ENCODE data around the gene TSPAN1.

The TSPAN1 gene

GRCh38 chr1:46166521-46167462 is 8.1 kb upstream of the TSPAN1 start:
- DNase-seq, result no peak

DNA sequence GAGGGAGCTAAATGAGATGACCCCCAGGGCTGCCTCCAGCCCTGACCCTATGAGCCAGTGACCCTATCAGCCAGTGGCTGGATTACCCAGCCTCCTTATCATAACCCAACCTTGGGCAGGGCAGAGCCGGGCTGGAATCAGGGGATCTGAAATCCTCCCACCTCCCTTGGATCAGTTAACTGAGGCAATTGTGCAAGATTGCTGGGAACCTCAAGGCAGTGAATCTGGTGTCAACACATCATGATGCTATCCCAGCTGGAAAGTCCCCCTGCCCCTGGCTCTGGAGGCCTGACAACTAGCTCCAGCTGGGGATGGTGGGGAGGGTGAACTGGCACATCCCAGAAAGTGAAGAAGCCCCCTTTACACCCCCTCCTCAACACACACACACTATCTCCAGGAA is 6.4 kb upstream of the TSPAN1 start:
- no peak for DNase-seq

DNA sequence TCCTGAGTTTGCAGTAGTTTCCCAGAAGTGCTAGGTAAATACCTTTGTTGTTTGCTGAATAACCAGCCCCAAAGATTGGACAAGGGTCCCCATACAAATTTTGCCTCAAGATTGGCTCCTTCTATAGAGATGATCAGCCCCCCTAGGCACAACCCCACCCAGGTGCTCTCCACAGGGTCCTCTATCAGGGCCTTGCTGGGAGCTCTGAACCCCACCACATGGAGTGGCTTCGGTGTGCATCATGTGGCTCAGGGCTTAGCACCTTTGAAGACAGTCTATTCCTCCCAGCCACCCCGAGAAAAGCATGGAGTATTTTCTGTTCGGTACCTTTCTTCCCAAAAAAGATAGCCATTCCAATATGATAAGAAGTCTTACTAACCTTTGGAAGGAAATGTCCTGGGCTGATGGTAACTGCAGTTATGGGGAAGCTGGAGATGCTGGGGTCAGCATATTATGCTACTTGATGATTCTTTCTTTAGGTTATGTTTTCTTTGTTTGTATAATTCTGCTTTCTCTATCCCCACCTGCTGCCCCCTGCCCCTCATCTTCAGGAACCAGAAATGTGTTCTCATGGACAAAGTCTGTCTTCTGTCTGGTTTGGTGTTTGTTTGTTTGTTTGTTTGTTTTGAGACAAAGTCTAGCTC is 5.0 kb upstream of the TSPAN1 start:
- DNase-seq, result no peak

DNA sequence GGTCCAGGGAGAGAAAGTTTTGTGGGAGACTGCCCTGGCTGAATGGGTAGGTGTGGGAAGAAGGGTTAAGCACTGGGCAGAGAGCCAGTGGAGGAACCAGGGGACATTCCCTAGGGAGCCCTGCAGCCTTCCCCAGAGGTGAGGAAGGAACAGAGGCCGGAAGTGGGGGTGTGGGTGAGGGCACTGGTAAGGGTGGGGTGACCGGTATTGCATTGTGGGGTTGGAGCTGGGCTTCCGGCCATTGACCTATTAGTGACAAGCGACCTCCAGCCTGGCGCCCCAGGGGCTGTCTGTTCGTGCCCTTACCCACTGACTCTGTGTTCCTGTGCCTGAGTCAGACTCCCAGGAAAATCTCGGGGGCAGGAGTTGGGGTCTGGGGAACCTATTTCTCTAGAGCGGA is 3.5 kb upstream of the TSPAN1 start:
- DNase-seq, result peak; percentile 51

DNA sequence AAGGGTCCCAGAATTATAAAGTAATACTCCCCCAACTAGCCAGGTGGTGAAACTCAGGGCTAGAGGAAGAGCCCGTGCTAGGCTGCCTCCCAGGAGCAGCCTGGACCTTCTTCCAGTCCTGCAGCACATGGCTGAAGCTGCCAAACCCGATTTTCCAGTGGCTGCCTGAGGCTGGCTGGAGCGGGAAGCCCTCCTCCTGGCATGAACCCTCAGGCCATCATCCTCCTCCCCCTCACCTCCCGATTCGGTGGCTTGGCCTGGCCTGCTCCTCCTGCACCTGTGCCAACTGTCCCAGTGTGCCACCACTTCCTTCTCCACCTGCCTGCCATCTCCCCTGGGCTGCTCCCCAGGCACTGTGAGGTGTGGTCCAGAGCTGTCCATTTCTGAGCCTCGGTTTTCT is 3.0 kb upstream of the TSPAN1 start:
- peak; percentile 80 for DNase-seq

DNA sequence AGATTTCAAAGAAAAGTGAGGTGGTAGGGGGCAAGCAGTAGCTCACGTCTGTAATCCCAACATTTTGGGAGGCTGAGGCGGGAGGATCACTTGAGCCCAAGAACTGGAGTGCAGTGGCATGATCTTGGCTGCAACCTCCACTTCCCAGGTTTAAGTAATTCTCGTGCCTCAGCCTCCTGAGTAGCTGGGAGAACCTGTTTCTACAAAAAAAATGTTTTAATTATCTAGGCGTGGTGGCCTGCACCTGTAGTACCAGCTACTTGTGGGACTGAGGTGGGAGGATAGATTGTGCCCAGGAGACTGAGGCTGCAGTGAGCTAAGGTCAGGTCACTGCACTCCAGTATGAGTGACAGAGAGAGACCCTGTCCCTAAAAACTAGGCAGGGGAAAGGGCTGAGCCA is 2.6 kb upstream of the TSPAN1 start:
- peak; percentile 28 for DNase-seq

- DNase-seq, result peak; percentile 59
These were observed 1.5 kb upstream of the TSPAN1 start for GRCh38 chr1:46173361-46173856.

- no peak for DNase-seq
These were observed 356 bp downstream of the TSPAN1 start for GRCh38 chr1:46175243-46175642.

DNA sequence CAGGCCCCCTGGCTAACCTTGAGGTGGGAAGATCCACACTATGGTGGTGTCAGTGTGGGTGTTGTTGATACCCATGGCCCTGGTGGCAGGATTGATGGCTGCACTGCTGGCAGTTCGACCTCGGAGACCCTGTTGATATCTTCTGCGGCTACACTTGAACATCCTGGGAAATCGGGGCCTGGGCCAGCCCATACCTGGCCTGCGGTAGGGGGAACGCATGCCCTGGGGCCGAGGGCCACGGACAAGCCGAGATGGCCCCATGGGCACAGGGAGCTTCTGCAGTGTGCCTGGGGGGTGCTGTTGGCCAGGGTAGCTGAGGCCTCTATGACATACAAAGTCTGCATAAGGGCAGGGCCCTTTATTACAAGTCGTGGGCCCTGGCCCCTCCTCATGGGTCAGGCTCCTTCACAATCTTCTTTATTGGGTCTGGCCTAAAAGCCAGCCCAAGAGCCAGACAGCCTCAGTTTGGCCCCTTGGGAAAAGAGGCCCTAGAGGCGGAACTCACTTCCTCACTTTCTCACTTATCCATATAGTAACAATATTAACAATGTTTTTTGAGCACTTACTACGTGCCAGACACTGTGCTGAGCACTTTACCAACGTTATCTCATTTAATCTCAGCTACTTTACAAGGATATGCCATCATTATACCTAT is 1.5 kb downstream of the TSPAN1 start, which contains the start of gene P3R3URF:
P3R3URF (minus strand) TSS at position 278 of the 655 bp plus-strand sequence; CDS start at position 261, 17 bp downstream.
- DNase-seq, result no peak

- DNase-seq, result peak; percentile 90
These were observed 4.5 kb downstream of the TSPAN1 start for GRCh38 chr1:46179138-46180081.

- peak; percentile 92 for DNase-seq
These were observed 5.3 kb downstream of the TSPAN1 start for GRCh38 chr1:46180082-46180616.

DNA sequence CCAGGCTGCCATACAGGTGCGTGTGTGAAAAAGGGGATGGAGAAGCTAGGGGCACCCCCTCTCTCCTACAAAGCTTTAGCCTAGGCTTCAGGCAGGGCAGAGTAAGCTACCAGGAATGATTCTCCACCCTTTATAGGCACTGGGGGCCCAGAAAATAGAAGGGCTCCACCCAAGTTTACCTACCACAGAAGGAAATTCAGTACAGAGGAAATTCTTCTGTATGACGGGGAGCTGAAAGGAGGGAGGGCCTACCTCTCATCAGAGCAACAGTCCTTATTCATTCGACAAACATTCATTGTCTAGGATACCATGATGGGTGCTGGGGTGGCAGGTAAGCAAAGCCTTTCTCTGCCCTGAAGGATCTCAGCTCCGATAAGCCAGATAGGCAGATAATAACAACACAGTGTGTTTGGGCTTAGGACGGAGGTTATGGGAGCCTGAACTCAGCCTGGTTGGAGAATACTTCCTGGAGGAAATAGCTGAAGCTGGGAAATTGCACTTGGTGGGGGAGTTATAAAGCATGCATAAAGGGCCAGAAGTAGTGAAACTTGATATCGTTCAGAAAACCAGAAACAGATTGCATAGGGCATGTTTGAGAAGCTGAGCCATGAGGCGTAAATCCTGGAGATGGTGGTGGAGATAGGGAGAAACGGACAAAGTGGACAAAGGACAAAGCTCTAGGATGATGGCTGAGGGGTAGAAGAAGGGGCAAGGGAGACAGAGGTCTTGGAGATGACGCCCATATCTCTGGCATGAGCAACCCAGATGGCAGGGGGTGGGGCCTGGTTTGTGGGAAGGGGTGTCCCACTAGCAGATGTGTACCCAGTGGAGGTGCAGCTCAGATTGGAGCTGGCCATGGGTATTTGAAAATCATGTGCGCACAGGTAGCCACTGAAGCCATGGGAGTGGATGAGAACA is 6.7 kb downstream of the TSPAN1 start:
- DNase-seq, result peak; percentile 39

DNA sequence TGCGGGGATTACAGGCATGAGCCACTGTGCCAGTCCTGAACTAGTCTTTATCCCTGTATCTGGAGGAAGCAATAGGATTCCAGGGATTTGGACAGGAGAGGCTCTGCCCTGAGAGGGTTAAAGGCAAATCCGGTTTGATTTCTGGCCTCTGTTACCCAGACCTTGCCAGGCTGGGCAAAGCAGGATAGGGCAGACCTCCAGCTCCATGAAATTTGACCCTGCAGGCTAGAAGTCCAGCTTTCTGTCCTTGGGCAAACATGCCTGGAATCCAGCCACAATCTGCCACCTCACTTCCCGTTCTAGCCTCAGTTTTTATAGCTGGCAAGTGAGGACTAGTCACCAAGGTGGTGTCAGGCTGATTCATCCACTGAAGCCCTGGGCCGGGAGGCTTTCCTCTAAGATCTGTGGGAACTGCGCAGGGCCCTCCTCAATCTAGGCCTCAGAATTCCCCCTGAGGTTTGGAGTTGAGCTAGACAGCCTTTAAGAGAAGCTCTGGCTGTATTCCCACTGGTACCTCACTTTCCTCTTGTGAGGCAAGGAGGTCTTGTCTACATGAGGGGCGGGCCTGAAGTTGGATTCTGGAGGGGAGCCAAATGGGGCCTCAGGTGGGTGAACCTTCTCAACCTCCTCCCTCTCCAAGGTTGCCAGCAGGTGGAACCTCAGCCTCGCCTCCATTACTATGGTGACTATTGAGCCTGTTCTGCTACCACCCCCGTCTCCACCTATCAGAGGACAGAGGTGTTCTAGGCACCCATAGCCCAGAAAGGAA is 8.4 kb downstream of the TSPAN1 start:
- DNase-seq, result peak; percentile 97

- DNase-seq, result no peak
These were observed 9.2 kb downstream of the TSPAN1 start for GRCh38 chr1:46183926-46184557.

DNA sequence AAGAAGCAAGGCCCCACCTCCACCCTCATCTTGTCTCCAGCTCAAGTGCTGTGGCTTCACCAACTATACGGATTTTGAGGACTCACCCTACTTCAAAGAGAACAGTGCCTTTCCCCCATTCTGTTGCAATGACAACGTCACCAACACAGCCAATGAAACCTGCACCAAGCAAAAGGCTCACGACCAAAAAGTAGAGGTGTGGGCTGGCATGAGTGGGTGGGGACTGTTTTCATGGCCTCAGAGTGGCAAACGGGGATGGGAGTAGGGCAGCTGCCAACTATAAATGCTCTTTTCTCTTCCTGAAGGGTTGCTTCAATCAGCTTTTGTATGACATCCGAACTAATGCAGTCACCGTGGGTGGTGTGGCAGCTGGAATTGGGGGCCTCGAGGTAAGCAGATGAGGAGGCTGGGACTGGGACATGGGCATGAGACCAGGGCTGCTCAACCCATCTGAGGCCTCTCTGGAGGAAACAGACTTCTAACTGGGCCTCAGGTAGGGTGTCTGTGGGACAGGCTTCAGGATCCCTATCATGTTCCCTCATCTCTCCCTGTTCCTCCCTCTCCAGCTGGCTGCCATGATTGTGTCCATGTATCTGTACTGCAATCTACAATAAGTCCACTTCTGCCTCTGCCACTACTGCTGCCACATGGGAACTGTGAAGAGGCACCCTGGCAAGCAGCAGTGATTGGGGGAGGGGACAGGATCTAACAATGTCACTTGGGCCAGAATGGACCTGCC is 10.2 kb downstream of the TSPAN1 start:
- DNase-seq, result no peak

- DNase-seq, result no peak
These were observed 11.2 kb downstream of the TSPAN1 start for GRCh38 chr1:46186076-46186475.

DNA sequence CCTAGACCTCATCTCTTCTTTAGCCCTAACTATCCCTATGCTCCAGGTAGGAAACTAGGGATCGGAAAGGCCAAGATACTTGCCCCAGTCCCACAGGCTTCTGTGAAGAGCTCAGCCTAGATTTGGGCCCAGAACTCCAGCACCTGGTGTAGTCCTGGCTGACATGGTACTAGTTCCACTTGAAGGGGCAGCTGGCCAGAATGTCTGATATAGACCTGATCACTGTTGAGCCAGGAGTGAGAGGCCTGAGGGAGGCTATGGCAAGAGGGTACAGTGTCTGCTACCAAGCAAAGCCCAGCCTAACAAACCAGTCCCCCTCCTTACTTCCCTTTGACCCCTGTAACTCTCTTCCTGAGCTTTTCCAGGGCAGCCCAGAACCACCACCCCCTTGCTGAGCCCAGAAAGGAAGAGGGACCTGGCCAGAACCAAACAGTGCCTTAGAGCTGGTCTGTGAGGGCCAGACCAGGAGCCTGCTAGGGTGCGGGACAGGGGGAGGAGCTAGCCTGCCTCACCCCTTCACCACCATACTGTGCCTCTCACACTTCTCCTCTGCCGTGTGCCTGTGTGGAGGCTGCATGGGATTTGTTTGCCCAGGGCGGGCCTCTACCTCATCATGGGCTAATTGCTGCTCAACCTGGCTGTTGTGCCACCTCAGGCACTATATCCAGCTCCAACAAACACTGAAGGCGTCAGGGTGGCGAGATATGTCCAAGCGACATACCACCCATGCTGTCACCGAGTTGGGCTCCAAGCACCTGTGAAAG is 12.4 kb downstream of the TSPAN1 start:
- peak; percentile 98 for DNase-seq
